H1 (cell line): Measurements from ENCODE around the gene RETNLB.

Source experiments
- ASH2L ChIP-seq: fragments of 200-600, 300-600 bp; sonication (generic); IDR thresholded peaks from one replicate; pipeline ENCODE4 v1.7.1; 2017; ENCODE audit warnings: low read length
- CBX8 ChIP-seq: fragments of 300-800, 300-1000 bp; sonication (generic); IDR thresholded peaks from 2 replicates; pipeline ENCODE4 v1.7.1; 2016; ENCODE audit warnings: low read depth, low read length, borderline replicate concordance
- EZH2 ChIP-seq: fragments of 200-600 bp; sonication (generic); IDR thresholded peaks from 2 replicates; pipeline ENCODE4 v1.7.1; 2012; ENCODE audit warnings: low read depth, mild to moderate bottlenecking, moderate library complexity, low read length, inconsistent platforms; ENCODE audit not compliant: severe bottlenecking
- GABPA ChIP-seq: IDR thresholded peaks from 2 replicates; pipeline ENCODE4 v1.6.1; 2011; ENCODE audit warnings: mild to moderate bottlenecking, low read length, moderate library complexity, borderline replicate concordance; ENCODE audit not compliant: insufficient read depth
- MAFK ChIP-seq: IDR thresholded peaks from 2 replicates; pipeline ENCODE4 v1.6.1; 2012; ENCODE audit warnings: low read depth, mild to moderate bottlenecking, improper control_type of control experiment, low read length
- RAD21 ChIP-seq, 2 experiments: IDR thresholded peaks in 1 of 2; conservative IDR thresholded peaks in 1 of 2; 2 replicates each; pipeline ENCODE4 v1.6.1; 2011; ENCODE audit warnings: low read depth in 2 of 2, low read length in 2 of 2, improper control_type of control experiment in 1 of 2, inconsistent platforms in 1 of 2, mild to moderate bottlenecking in 1 of 2, moderate library complexity in 1 of 2
- RFX5 ChIP-seq: IDR thresholded peaks from 2 replicates; pipeline ENCODE4 v1.6.1; 2011; ENCODE audit warnings: low read depth, low read length, improper control_type of control experiment, borderline replicate concordance
- TF ChIP-seq, protein P1 (sequence below), 3 experiments: IDR thresholded peaks; 1 replicate in 2 of 3; 2 replicates in 1 of 3; pipeline versions ENCODE4 v1.5.1 to v1.6.1; 2011; ENCODE audit warnings: low read length in 3 of 3, mild to moderate bottlenecking in 3 of 3, inconsistent platforms in 2 of 3, low read depth in 1 of 3, moderate library complexity in 1 of 3; ENCODE audit not compliant: insufficient read depth in 1 of 3; ENCODE audit errors: control extremely low read depth in 1 of 3

DNA sequence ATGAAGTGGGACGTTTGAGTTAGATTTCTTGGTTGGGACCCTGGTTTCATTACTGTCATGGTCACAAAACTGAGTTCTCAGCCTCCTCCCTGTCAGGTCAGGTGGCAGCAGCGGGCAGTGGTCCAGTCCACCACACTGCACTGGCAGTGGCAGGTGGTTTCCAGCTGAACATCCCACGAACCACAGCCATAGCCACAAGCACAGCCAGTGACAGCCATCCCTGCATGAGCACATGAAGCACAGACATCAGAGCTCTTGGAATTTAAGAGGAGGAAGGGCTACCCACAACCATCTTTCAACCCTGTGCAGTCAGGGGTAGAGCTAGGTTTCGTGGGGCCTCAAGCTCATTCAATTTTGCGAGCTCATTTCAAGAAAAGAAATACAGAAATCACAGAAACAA lies 1.5 kb downstream of the RETNLB start:
- TF ChIP-seq, protein P1, sequence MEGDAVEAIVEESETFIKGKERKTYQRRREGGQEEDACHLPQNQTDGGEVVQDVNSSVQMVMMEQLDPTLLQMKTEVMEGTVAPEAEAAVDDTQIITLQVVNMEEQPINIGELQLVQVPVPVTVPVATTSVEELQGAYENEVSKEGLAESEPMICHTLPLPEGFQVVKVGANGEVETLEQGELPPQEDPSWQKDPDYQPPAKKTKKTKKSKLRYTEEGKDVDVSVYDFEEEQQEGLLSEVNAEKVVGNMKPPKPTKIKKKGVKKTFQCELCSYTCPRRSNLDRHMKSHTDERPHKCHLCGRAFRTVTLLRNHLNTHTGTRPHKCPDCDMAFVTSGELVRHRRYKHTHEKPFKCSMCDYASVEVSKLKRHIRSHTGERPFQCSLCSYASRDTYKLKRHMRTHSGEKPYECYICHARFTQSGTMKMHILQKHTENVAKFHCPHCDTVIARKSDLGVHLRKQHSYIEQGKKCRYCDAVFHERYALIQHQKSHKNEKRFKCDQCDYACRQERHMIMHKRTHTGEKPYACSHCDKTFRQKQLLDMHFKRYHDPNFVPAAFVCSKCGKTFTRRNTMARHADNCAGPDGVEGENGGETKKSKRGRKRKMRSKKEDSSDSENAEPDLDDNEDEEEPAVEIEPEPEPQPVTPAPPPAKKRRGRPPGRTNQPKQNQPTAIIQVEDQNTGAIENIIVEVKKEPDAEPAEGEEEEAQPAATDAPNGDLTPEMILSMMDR (IDR thresholded peaks at IDR 0.05; ENCODE audit: control extremely low read depth in 1 of 3, insufficient read depth in 1 of 3, low read depth in 1 of 3, low read length in 3 of 3), result no peak
- no peak for TF ChIP-seq RAD21 (IDR thresholded peaks at IDR 0.05 in 1 of 2, conservative IDR thresholded peaks at IDR 0.05 in 1 of 2; ENCODE audit: low read depth in 2 of 2, low read length in 2 of 2)
- TF ChIP-seq GABPA, result no peak
- no peak for TF ChIP-seq EZH2
- TF ChIP-seq RFX5, result no peak
- TF ChIP-seq CBX8, result no peak
- TF ChIP-seq MAFK, result no peak
- TF ChIP-seq ASH2L, result no peak
